Measurements from ENCODE around the gene FAM117B.

FAM117B gene

DNA sequence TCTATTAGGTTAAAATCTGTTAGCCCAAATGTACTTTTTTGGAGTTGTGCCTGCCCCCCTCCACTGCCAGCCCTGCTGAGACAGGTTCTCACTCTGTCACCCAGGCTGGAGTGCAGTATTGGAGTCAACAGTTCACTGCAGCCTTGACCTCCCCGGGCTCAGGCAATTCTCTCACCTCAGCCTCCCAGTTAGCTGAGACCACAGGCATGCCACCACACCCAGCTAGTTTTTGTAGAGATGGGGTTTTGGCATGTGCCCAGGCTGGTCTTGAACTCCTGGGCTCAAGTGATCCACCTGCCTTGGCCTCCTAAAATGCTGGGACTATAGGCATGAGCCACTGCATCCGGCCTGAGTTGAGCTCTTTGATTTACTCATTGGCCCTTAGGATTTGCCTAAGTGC lies 126.1 kb downstream of the FAM117B start:
- Histone ChIP-seq H3K9ac (ENCODE audit: low read depth, low read length) (no peak overlapping the region), H3K36me3 (ENCODE audit: control insufficient read depth, insufficient read depth, low read length) (peaks cover 55% of the 10 kb centered on the region), H3K4me1 (ENCODE audit: control insufficient read depth, insufficient read depth, low read length) (no peaks in the 10 kb centered on the region), H3K9me3 (ENCODE audit: control insufficient read depth, insufficient read depth, low read length) (no peaks in the 10 kb centered on the region), H3K27me3 (ENCODE audit: control insufficient read depth, insufficient read depth, low read length) (no peaks in the 10 kb centered on the region), H3K27ac (ENCODE audit: low read depth, low read length) (no peak overlapping the region), H3K4me3 (ENCODE audit: low read depth, low read length) (no peak overlapping the region)

DNA sequence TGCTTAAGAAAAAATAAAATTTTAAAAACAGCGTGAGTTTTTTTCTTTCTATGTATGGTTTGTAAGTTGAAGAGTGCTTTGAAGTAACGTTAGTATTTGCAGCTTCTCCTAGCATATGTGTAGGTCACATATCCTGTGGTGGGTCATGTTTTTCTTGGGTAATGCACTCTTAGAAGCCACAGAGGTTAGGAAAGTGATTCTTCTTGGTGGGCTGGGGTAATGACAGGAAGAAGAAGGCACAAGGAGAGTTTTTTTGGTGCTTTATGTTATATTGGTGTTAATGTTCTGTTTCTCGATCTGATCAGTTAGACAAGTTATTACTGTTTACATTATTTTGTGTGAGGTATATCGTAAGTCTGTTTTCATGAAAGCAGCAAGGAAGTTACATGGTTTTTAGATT lies 127.8 kb downstream of the FAM117B start:
- Histone ChIP-seq H3K4me1 (ENCODE audit: control insufficient read depth, insufficient read depth, low read length) (no peaks in the 10 kb centered on the region), H3K9ac (ENCODE audit: low read depth, low read length) (no peak overlapping the region), H3K9me3 (ENCODE audit: control insufficient read depth, insufficient read depth, low read length) (no peaks in the 10 kb centered on the region), H3K4me3 (ENCODE audit: low read depth, low read length) (no peak overlapping the region), H3K36me3 (ENCODE audit: control insufficient read depth, insufficient read depth, low read length) (peaks cover 47% of the 10 kb centered on the region), H3K27ac (ENCODE audit: low read depth, low read length) (no peak overlapping the region), H3K27me3 (ENCODE audit: control insufficient read depth, insufficient read depth, low read length) (no peaks in the 10 kb centered on the region)

- Histone ChIP-seq H3K9ac (ENCODE audit: low read depth, low read length) (no peak overlapping the region), H3K27ac (ENCODE audit: low read depth, low read length) (no peak overlapping the region), H3K9me3 (ENCODE audit: control insufficient read depth, insufficient read depth, low read length) (no peaks in the 10 kb centered on the region), H3K4me1 (ENCODE audit: control insufficient read depth, insufficient read depth, low read length) (peaks cover 9% of the 10 kb centered on the region; the same call in 1 of the 2 replicates), H3K36me3 (ENCODE audit: control insufficient read depth, insufficient read depth, low read length) (peaks cover 34% of the 10 kb centered on the region), H3K4me3 (ENCODE audit: low read depth, low read length) (no peak overlapping the region), H3K27me3 (ENCODE audit: control insufficient read depth, insufficient read depth, low read length) (no peaks in the 10 kb centered on the region)
These were observed 129.1 kb downstream of the FAM117B start for GRCh38 chr2:202763916-202764315.

GRCh38 chr2:202764991-202765390 lies 130.2 kb downstream of the FAM117B start:
- no peak overlapping the region for H3K4me3 ChIP-seq (ENCODE audit: low read depth, low read length)
- no peak overlapping the region for H3K9ac ChIP-seq (ENCODE audit: low read depth, low read length)
- no peaks in the 10 kb centered on the region for H3K27me3 ChIP-seq (ENCODE audit: control insufficient read depth, insufficient read depth, low read length)
- peaks cover 16% of the 10 kb centered on the region; the same call in 1 of the 2 replicates for H3K4me1 ChIP-seq (ENCODE audit: control insufficient read depth, insufficient read depth, low read length)
- no peak overlapping the region for H3K27ac ChIP-seq (ENCODE audit: low read depth, low read length)
- peaks cover 25% of the 10 kb centered on the region for H3K36me3 ChIP-seq (ENCODE audit: control insufficient read depth, insufficient read depth, low read length)
- H3K9me3 ChIP-seq (ENCODE audit: control insufficient read depth, insufficient read depth, low read length), result no peaks in the 10 kb centered on the region

DNA sequence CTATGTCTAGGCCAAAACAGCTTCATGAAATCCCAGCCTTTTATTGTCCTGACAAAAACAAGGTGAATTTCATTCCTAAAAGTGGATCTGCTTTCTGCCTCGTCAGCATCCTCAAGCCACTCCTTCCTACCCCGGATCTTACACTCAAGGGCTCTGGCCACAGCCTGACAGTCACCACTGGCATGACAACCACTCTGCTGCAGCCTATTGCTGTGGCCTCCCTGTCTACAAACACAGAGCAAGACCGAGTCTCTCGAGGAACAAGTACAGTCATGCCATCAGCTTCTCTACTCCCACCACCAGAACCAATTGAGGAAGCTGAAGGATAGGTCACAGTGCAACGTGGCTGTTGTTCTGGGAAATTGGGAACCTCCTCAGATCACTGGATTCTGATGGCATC lies 130.7 kb downstream of the FAM117B start:
- H3K4me3 ChIP-seq (ENCODE audit: low read depth, low read length), result no peak overlapping the region

DNA sequence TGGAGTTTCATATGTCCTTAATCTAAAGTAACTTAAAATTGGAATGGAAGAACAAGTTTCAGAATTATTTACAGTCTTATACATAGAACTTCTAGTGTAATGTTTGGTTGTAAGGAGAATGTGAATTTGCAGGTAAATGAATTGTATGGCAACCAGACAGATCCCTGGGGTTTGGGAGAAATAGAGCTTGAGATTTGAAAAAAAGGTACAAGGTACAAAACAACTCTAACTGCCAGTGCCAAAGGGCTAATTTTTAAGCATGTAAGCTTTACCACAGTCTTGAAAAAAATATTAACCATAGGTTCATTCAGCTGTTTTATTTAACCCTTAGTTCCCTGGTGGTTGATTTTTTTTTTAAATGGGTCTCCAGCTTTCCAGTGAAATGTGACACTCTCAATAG lies 133.5 kb downstream of the FAM117B start:
- Histone ChIP-seq H3K4me1 (ENCODE audit: control insufficient read depth, insufficient read depth, low read length) (peaks cover 16% of the 10 kb centered on the region; the same call in 1 of the 2 replicates), H3K9ac (ENCODE audit: low read depth, low read length) (no peak overlapping the region), H3K27me3 (ENCODE audit: control insufficient read depth, insufficient read depth, low read length) (no peaks in the 10 kb centered on the region), H3K9me3 (ENCODE audit: control insufficient read depth, insufficient read depth, low read length) (no peaks in the 10 kb centered on the region), H3K36me3 (ENCODE audit: control insufficient read depth, insufficient read depth, low read length) (peaks cover 17% of the 10 kb centered on the region), H3K27ac (ENCODE audit: low read depth, low read length) (no peak overlapping the region), H3K4me3 (ENCODE audit: low read depth, low read length) (no peak overlapping the region)

More for the DNA sequence above, 130.7 kb downstream of the FAM117B start:
- Histone ChIP-seq H3K36me3 (ENCODE audit: control insufficient read depth, insufficient read depth, low read length) (peaks cover 20% of the 10 kb centered on the region), H3K9me3 (ENCODE audit: control insufficient read depth, insufficient read depth, low read length) (no peaks in the 10 kb centered on the region), H3K9ac (ENCODE audit: low read depth, low read length) (no peak overlapping the region), H3K27ac (ENCODE audit: low read depth, low read length) (no peak overlapping the region), H3K4me1 (ENCODE audit: control insufficient read depth, insufficient read depth, low read length) (peaks cover 16% of the 10 kb centered on the region; the same call in 1 of the 2 replicates), H3K27me3 (ENCODE audit: control insufficient read depth, insufficient read depth, low read length) (no peaks in the 10 kb centered on the region)

GRCh38 chr2:202769201-202769600 lies 134.4 kb downstream of the FAM117B start:
- Histone ChIP-seq H3K9me3 (ENCODE audit: control insufficient read depth, insufficient read depth, low read length) (no peaks in the 10 kb centered on the region), H3K36me3 (ENCODE audit: control insufficient read depth, insufficient read depth, low read length) (peaks cover 21% of the 10 kb centered on the region), H3K9ac (ENCODE audit: low read depth, low read length) (no peak overlapping the region), H3K4me1 (ENCODE audit: control insufficient read depth, insufficient read depth, low read length) (peaks cover 16% of the 10 kb centered on the region; the same call in 1 of the 2 replicates), H3K27ac (ENCODE audit: low read depth, low read length) (no peak overlapping the region), H3K4me3 (ENCODE audit: low read depth, low read length) (no peak overlapping the region), H3K27me3 (ENCODE audit: control insufficient read depth, insufficient read depth, low read length) (no peaks in the 10 kb centered on the region)

GRCh38 chr2:202771336-202771735 lies 136.6 kb downstream of the FAM117B start:
- H3K27ac ChIP-seq (ENCODE audit: low read depth, low read length), result no peak overlapping the region
- H3K4me1 ChIP-seq (ENCODE audit: control insufficient read depth, insufficient read depth, low read length), result peaks cover 16% of the 10 kb centered on the region; the same call in 1 of the 2 replicates
- H3K9ac ChIP-seq (ENCODE audit: low read depth, low read length), result no peak overlapping the region
- peaks cover 15% of the 10 kb centered on the region for H3K36me3 ChIP-seq (ENCODE audit: control insufficient read depth, insufficient read depth, low read length)
- no peaks in the 10 kb centered on the region for H3K27me3 ChIP-seq (ENCODE audit: control insufficient read depth, insufficient read depth, low read length)
- H3K4me3 ChIP-seq (ENCODE audit: low read depth, low read length), result no peak overlapping the region
- no peaks in the 10 kb centered on the region for H3K9me3 ChIP-seq (ENCODE audit: control insufficient read depth, insufficient read depth, low read length)

DNA sequence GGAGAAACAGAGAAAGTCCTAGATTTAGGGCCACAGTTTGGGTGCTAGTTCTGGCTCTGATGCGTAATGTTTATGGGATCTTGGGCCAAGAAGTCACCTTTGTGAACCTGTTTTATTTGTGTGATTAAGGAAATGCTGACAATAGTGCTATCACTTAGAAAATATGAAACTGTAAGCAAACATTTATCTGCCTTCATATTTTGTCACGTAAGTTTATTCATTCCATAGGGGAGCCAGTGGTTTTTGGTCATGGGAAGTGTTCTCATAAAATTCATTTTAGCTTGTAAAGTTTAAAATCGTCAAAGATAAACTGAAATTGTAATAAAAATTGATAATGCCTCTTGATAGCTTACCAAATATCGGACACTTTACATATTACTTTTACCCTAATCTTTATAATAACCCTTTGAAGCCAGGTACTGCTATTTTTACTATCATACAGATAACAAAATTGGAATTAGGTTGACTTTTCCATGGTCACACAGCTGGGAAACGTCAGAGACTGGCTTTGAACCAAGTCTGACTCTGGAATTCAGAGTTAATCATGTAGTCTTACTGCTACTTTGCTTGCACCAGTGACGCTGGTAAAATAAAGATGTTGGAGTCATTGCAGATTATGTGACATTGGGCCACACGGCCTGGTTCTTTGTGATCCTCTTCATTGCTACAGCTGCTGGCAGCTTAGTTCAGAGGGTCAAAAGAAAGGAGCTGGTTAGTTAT lies 137.1 kb downstream of the FAM117B start:
- peaks cover 15% of the 10 kb centered on the region for H3K36me3 ChIP-seq (ENCODE audit: control insufficient read depth, insufficient read depth, low read length)
- no peak overlapping the region for H3K27ac ChIP-seq (ENCODE audit: low read depth, low read length)
- H3K4me3 ChIP-seq (ENCODE audit: low read depth, low read length), result no peak overlapping the region
- H3K9ac ChIP-seq (ENCODE audit: low read depth, low read length), result no peak overlapping the region
- no peaks in the 10 kb centered on the region for H3K9me3 ChIP-seq (ENCODE audit: control insufficient read depth, insufficient read depth, low read length)
- H3K27me3 ChIP-seq (ENCODE audit: control insufficient read depth, insufficient read depth, low read length), result no peaks in the 10 kb centered on the region
- peaks cover 16% of the 10 kb centered on the region; the same call in 1 of the 2 replicates for H3K4me1 ChIP-seq (ENCODE audit: control insufficient read depth, insufficient read depth, low read length)

- H3K4me1 ChIP-seq (ENCODE audit: control insufficient read depth, insufficient read depth, low read length), result peaks cover 11% of the 10 kb centered on the region; the same call in 1 of the 2 replicates
- H3K36me3 ChIP-seq (ENCODE audit: control insufficient read depth, insufficient read depth, low read length), result peaks cover 15% of the 10 kb centered on the region
- no peaks in the 10 kb centered on the region for H3K27me3 ChIP-seq (ENCODE audit: control insufficient read depth, insufficient read depth, low read length)
- no peak overlapping the region for H3K27ac ChIP-seq (ENCODE audit: low read depth, low read length)
- H3K9me3 ChIP-seq (ENCODE audit: control insufficient read depth, insufficient read depth, low read length), result no peaks in the 10 kb centered on the region
- no peak overlapping the region for H3K9ac ChIP-seq (ENCODE audit: low read depth, low read length)
- no peak overlapping the region for H3K4me3 ChIP-seq (ENCODE audit: low read depth, low read length)
These were observed 138.7 kb downstream of the FAM117B start for GRCh38 chr2:202773301-202773973.

DNA sequence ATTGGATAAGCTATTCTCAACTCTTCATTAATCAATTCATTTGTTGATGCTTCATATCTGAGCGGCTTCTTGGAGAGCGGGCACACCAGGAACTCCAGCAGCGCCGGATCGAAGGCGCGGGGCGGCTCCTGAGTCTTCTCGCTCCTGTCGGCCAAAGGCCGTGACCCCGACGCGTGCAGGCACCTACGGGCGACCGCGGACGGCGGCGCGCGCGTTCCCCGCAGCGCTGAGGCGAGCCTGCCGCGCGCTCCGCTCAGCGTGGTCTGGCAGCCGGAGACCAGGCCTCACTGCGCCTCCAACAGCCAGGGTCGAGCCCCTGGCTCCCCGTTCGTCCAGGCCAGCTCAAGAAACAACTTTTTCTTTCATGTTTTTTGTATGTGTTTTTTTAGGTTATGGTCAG lies 139.3 kb downstream of the FAM117B start:
- Histone ChIP-seq H3K9ac (ENCODE audit: low read depth, low read length) (no peak overlapping the region), H3K9me3 (ENCODE audit: control insufficient read depth, insufficient read depth, low read length) (no peaks in the 10 kb centered on the region), H3K27me3 (ENCODE audit: control insufficient read depth, insufficient read depth, low read length) (no peaks in the 10 kb centered on the region), H3K27ac (ENCODE audit: low read depth, low read length) (no peak overlapping the region), H3K4me3 (ENCODE audit: low read depth, low read length) (no peak overlapping the region), H3K36me3 (ENCODE audit: control insufficient read depth, insufficient read depth, low read length) (peaks cover 15% of the 10 kb centered on the region), H3K4me1 (ENCODE audit: control insufficient read depth, insufficient read depth, low read length) (peaks cover 5% of the 10 kb centered on the region; the same call in 1 of the 2 replicates)

Measured in HUES48 (cell line).